ENCODE results near the gene POLR3H.

- TF ChIP-seq CTCF (IDR thresholded peaks at IDR 0.05) (no peak), EZH2 (IDR thresholded peaks at IDR 0.05) (no peak), EZH2phosphoT487 (IDR thresholded peaks at IDR 0.05) (no peak)
Observed at GRCh38 chr22:41537203-41537602, 7.1 kb downstream of the POLR3H start.
